A673 (cell line): ENCODE results near the gene ALKBH3.

Experiments
- EZH2 ChIP-seq: fragments of 200-600 bp; sonication (generic); IDR thresholded peaks from 2 replicates; pipeline ENCODE4 v1.6.1; 2017; ENCODE audit warnings: borderline replicate concordance, low read depth, mild to moderate bottlenecking, mixed read lengths, antibody characterized with exemption, low read length; ENCODE audit not compliant: poor library complexity, severe bottlenecking
- TF ChIP-seq, protein P1 (sequence below): fragments of 300-800, 200-600 bp; sonication (generic); conservative IDR thresholded peaks from 2 replicates; pipeline ENCODE4 v1.5.1; 2017; ENCODE audit warnings: low read depth, mild to moderate bottlenecking, antibody characterized with exemption, low read length, moderate library complexity, mixed read lengths

DNA sequence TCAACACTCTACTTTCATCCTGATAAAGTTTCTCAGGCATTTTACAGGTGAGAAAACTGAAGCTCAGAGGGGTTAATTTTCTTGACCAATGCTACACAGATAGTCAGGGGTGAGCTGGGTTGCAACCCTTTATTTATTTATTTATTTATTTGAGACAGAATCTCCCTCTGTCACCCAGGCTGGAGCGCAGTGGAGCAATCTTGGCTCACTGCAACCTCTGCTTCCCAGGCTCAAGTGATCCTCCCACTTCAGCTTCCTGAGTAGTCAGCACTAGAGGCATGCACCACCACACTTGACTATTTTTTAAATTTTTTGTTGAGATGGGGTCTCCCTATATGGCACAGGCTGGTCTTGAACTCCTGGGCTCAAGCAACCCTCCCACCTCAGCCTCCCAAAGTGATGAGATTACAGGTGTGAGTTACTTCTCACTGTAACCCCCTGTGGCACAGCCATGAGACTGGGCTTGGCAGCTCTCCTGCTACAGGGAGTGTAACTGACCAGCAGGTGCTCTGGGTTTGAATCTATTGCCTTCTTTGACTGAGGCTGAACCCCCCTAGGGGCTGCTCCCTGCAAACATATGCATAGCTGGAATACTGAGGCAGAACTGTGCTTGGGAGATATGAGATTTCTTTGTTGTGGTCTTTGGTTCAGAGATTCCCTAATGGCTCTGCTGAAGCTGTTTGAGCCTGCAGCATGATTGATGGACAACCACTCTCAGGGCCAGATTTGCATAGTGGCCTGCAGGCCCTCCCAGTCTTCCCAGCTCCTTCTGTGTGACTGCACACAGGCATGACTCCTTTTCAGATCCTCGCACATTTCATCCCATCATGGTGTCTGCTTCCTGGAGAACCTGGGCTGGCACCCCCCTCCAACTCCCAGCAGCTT, 68.0 kb downstream of the ALKBH3 start:
- TF ChIP-seq, protein P1, sequence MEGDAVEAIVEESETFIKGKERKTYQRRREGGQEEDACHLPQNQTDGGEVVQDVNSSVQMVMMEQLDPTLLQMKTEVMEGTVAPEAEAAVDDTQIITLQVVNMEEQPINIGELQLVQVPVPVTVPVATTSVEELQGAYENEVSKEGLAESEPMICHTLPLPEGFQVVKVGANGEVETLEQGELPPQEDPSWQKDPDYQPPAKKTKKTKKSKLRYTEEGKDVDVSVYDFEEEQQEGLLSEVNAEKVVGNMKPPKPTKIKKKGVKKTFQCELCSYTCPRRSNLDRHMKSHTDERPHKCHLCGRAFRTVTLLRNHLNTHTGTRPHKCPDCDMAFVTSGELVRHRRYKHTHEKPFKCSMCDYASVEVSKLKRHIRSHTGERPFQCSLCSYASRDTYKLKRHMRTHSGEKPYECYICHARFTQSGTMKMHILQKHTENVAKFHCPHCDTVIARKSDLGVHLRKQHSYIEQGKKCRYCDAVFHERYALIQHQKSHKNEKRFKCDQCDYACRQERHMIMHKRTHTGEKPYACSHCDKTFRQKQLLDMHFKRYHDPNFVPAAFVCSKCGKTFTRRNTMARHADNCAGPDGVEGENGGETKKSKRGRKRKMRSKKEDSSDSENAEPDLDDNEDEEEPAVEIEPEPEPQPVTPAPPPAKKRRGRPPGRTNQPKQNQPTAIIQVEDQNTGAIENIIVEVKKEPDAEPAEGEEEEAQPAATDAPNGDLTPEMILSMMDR: no peak
- no peak for TF ChIP-seq EZH2
